ENCODE data around the gene FEM1B.

The FEM1B gene

GRCh38 chr15:68278345-68278594 lies 725 bp downstream of the FEM1B start:
- H3K27ac ChIP-seq, result peak overlapping the region; percentile 96
- TF ChIP-seq ZFX (IDR thresholded peaks at IDR 0.05; ENCODE audit: borderline replicate concordance), result no peak
- 0 out of 2 replicates have a peak, but pooled peaks have one; percentile 43 for TF ChIP-seq CTCF (IDR thresholded peaks at IDR 0.05)

- TF ChIP-seq ZFX (IDR thresholded peaks at IDR 0.05; ENCODE audit: borderline replicate concordance) (no peak), CTCF (IDR thresholded peaks at IDR 0.05) (no peak)
- H3K27ac ChIP-seq, result peak overlapping the region; percentile 96
Measured at GRCh38 chr15:68278595-68279405, 1.3 kb downstream of the FEM1B start.

- TF ChIP-seq CTCF (IDR thresholded peaks at IDR 0.05) (no peak), ZFX (IDR thresholded peaks at IDR 0.05; ENCODE audit: borderline replicate concordance) (no peak)
- H3K27ac ChIP-seq, result no peak overlapping the region
Measured at GRCh38 chr15:68279779-68280753, 2.5 kb downstream of the FEM1B start.

GRCh38 chr15:68281008-68281407 lies 3.5 kb downstream of the FEM1B start:
- no peak overlapping the region for H3K27ac ChIP-seq

GRCh38 chr15:68283401-68283800 lies 5.9 kb downstream of the FEM1B start:
- no peak overlapping the region for H3K27ac ChIP-seq
- TF ChIP-seq CTCF (IDR thresholded peaks at IDR 0.05) (no peak), ZFX (IDR thresholded peaks at IDR 0.05; ENCODE audit: borderline replicate concordance) (no peak)

More at GRCh38 chr15:68281008-68281407, 3.5 kb downstream of the FEM1B start:
- TF ChIP-seq ZFX (IDR thresholded peaks at IDR 0.05; ENCODE audit: borderline replicate concordance) (no peak), CTCF (IDR thresholded peaks at IDR 0.05) (no peak)

GRCh38 chr15:68284616-68285258 lies 7.2 kb downstream of the FEM1B start:
- no peak overlapping the region for H3K27ac ChIP-seq
- TF ChIP-seq ZFX (IDR thresholded peaks at IDR 0.05; ENCODE audit: borderline replicate concordance) (no peak), CTCF (IDR thresholded peaks at IDR 0.05) (no peak)

Measured in 22Rv1 (cell line).